OCI-LY1 (cell line): ENCODE results near the gene GALNT7.

Experiments used
- H2AFZ ChIP-seq: fragments of 200-600 bp; sonication (generic), shearing (Covaris generic); 2 replicates; pipeline ENCODE4 v1.6.0; 2014; ENCODE audit warnings: antibody characterized with exemption, mild to moderate bottlenecking, low read length
- H3F3A ChIP-seq: fragments of 200-600 bp; sonication (generic), shearing (Covaris generic); 2 replicates; pipeline ENCODE4 v1.6.0; 2014; ENCODE audit warnings: mild to moderate bottlenecking, antibody characterized with exemption, low read length, moderate library complexity; ENCODE audit not compliant: insufficient read depth
- H3K27ac ChIP-seq: fragments of 200-600 bp; sonication (generic); 2 replicates; pipeline ENCODE4 v1.5.1; 2014; ENCODE audit warnings: low read length, mixed run types, mild to moderate bottlenecking, low read depth; ENCODE audit not compliant: poor library complexity, severe bottlenecking
- H3K27me3 ChIP-seq: fragments of 200-600 bp; sonication (generic); 2 replicates; pipeline ENCODE4 v1.6.0; 2014; ENCODE audit warnings: antibody characterized with exemption, mild to moderate bottlenecking, low read length, moderate library complexity; ENCODE audit not compliant: insufficient read depth
- H3K36me3 ChIP-seq: fragments of 200-600 bp; sonication (generic); 2 replicates; pipeline ENCODE4 v1.6.1; 2014; ENCODE audit warnings: mild to moderate bottlenecking, antibody characterized with exemption, low read length, moderate library complexity, mixed read lengths; ENCODE audit not compliant: insufficient read depth
- H3K4me1 ChIP-seq: fragments of 200-600 bp; sonication (generic); 2 replicates; pipeline ENCODE4 v1.5.1; 2014; ENCODE audit warnings: mild to moderate bottlenecking, low read length, moderate library complexity; ENCODE audit not compliant: insufficient read depth, severe bottlenecking
- H3K4me2 ChIP-seq: fragments of 200-600 bp; sonication (generic), shearing (Covaris generic); 2 replicates; pipeline ENCODE4 v1.6.1; 2014; ENCODE audit warnings: low read length
- H3K4me3 ChIP-seq: fragments of 200-600 bp; sonication (generic); 2 replicates; pipeline ENCODE4 v1.5.1; 2014; ENCODE audit warnings: low read length, low read depth, mild to moderate bottlenecking, mixed read lengths; ENCODE audit not compliant: poor library complexity, severe bottlenecking
- H3K79me2 ChIP-seq: fragments of 200-600 bp; shearing (Covaris generic); 2 replicates; pipeline ENCODE4 v1.6.1; 2016; ENCODE audit warnings: mixed run types, low read length, mixed read lengths; ENCODE audit not compliant: insufficient read depth
- H3K9ac ChIP-seq: fragments of 200-600 bp; sonication (generic), shearing (Covaris generic); 2 replicates; pipeline ENCODE4 v1.6.1; 2014; ENCODE audit warnings: mild to moderate bottlenecking, low read length, mixed read lengths
- H3K9me2 ChIP-seq: fragments of 200-600 bp; sonication (generic), shearing (Covaris generic); 2 replicates; pipeline ENCODE4 v1.6.1; 2014; ENCODE audit warnings: low read depth, mild to moderate bottlenecking, low read length, mixed read lengths
- H3K9me3 ChIP-seq: fragments of 200-600 bp; shearing (Covaris generic); 2 replicates; pipeline ENCODE4 v1.6.1; 2014; ENCODE audit warnings: low read length, mixed read lengths
- H4K20me1 ChIP-seq: fragments of 200-600 bp; sonication (generic), shearing (Covaris generic); 2 replicates; pipeline ENCODE4 v1.6.0; 2016; ENCODE audit warnings: mild to moderate bottlenecking, low read length; ENCODE audit not compliant: insufficient read depth
- CTCF ChIP-seq: fragments of 200-600 bp; sonication (generic), shearing (Covaris generic); IDR thresholded peaks from 2 replicates; pipeline ENCODE4 v1.5.1; 2017; ENCODE audit warnings: mild to moderate bottlenecking, antibody characterized with exemption, low read length, moderate library complexity, mixed read lengths
- EZH2 ChIP-seq: fragments of 200-600 bp; sonication (generic), shearing (Covaris generic); IDR thresholded peaks from 2 replicates; pipeline ENCODE4 v1.8.0; 2017; ENCODE audit warnings: borderline replicate concordance, mixed run types, mild to moderate bottlenecking, antibody characterized with exemption, low read length, moderate library complexity, mixed read lengths

GALNT7 gene

GRCh38 chr4:173362666-173363065, 194.1 kb downstream of the GALNT7 start:
- H2AFZ ChIP-seq = no peak overlapping the region
- H3K9me2 ChIP-seq = no peaks in the 10 kb centered on the region
- no peak overlapping the region for H3K27ac ChIP-seq
- H3K9me3 ChIP-seq = no peaks in the 10 kb centered on the region
- H3F3A ChIP-seq = no peaks in the 10 kb centered on the region
- no peaks in the 10 kb centered on the region for H3K36me3 ChIP-seq
- H3K4me3 ChIP-seq = no peak overlapping the region
- no peak overlapping the region for H3K9ac ChIP-seq
- no peak for TF ChIP-seq EZH2
- no peak for TF ChIP-seq CTCF
- peaks cover 15% of the 10 kb centered on the region for H3K4me1 ChIP-seq
- H3K4me2 ChIP-seq = no peak overlapping the region
- no peaks in the 10 kb centered on the region for H3K79me2 ChIP-seq
- H4K20me1 ChIP-seq = no peaks in the 10 kb centered on the region
- no peaks in the 10 kb centered on the region for H3K27me3 ChIP-seq

- Histone ChIP-seq H3K4me3 (no peak overlapping the region), H3K4me2 (no peak overlapping the region), H3F3A (no peaks in the 10 kb centered on the region), H3K79me2 (no peaks in the 10 kb centered on the region), H3K27ac (no peak overlapping the region), H3K4me1 (peaks cover 28% of the 10 kb centered on the region), H3K9me2 (no peaks in the 10 kb centered on the region), H3K27me3 (no peaks in the 10 kb centered on the region), H2AFZ (no peak overlapping the region), H3K36me3 (no peaks in the 10 kb centered on the region), H4K20me1 (no peaks in the 10 kb centered on the region), H3K9me3 (no peaks in the 10 kb centered on the region), H3K9ac (no peak overlapping the region)
- TF ChIP-seq EZH2 = no peak
- no peak for TF ChIP-seq CTCF
Measured at GRCh38 chr4:173365359-173365996, 196.9 kb downstream of the GALNT7 start.

GRCh38 chr4:173367285-173367684, 198.7 kb downstream of the GALNT7 start:
- no peaks in the 10 kb centered on the region for H3K27me3 ChIP-seq
- H3K27ac ChIP-seq = peak overlapping the region; percentile 54
- peak overlapping the region; percentile 40; the same call in 1 of the 2 replicates for H3K9ac ChIP-seq
- H3K9me3 ChIP-seq = no peaks in the 10 kb centered on the region
- H3K4me3 ChIP-seq = peak overlapping the region; percentile 46
- H3K36me3 ChIP-seq = no peaks in the 10 kb centered on the region
- no peaks in the 10 kb centered on the region for H4K20me1 ChIP-seq
- peaks cover 22% of the 10 kb centered on the region for H3K4me1 ChIP-seq
- H3K79me2 ChIP-seq = peaks cover 7% of the 10 kb centered on the region
- no peaks in the 10 kb centered on the region for H3K9me2 ChIP-seq
- H2AFZ ChIP-seq = peak overlapping the region; percentile 56; the same call in 1 of the 2 replicates
- H3K4me2 ChIP-seq = peak overlapping the region; percentile 60
- TF ChIP-seq EZH2 (no peak), CTCF (no peak)
- H3F3A ChIP-seq = no peaks in the 10 kb centered on the region
